GM19463 (cell line): ENCODE data around the gene SNED1.

Experiments used
- ATAC-seq: cut with Tn5 transposase; IDR thresholded peaks from one replicate; pipeline ENCODE4 v1.9.1; 2021; ENCODE audit warnings: mild to moderate bottlenecking, moderate library complexity; ENCODE audit not compliant: unreplicated experiment

Gene SNED1

DNA sequence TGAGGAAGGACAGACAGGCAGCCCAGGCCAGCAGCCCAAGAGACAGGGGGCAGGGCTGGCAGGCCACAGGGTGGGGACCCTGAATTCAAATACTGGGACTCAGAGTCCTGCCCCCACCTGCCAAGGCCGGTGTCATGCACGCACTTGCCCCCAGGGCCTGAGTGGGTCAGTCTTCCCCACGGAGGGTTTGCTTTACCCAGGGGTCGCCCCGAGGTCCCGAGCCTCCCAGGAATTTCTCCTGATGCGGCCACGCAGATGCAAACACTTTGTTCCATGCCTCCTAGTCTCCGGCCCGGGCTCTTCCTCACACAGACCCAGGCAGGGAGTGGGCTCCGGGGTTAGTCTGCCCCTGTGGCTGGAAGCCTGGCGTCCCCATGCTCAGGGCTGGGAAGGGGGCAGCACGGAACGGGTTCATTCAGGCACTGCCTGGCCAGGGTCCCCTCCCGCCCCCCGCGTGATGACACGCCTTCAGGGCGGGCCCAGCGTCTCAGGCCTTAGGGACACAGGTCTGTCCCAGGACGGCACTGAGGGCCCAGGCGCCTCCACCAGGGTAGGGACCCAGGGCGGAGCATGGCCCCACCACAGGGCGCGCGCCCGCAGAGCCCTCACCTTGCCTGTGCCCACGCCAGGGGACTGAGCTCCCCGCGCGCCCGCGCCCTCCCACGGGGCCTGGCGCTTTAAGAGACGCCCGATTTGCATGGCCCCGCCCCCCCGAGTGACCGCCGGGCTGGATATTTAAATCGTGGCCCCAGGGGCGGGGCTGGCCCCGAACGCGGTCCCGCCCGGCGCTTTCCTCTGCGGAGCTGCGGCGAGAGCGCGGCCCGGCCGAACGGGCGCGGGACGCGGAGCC is at the start of gene SNED1:
TSS of gene SNED1 (plus strand) at position 763 of the 850 bp plus-strand sequence. CDS start 220 bp downstream, outside the sequence.
- no peak for ATAC-seq

DNA sequence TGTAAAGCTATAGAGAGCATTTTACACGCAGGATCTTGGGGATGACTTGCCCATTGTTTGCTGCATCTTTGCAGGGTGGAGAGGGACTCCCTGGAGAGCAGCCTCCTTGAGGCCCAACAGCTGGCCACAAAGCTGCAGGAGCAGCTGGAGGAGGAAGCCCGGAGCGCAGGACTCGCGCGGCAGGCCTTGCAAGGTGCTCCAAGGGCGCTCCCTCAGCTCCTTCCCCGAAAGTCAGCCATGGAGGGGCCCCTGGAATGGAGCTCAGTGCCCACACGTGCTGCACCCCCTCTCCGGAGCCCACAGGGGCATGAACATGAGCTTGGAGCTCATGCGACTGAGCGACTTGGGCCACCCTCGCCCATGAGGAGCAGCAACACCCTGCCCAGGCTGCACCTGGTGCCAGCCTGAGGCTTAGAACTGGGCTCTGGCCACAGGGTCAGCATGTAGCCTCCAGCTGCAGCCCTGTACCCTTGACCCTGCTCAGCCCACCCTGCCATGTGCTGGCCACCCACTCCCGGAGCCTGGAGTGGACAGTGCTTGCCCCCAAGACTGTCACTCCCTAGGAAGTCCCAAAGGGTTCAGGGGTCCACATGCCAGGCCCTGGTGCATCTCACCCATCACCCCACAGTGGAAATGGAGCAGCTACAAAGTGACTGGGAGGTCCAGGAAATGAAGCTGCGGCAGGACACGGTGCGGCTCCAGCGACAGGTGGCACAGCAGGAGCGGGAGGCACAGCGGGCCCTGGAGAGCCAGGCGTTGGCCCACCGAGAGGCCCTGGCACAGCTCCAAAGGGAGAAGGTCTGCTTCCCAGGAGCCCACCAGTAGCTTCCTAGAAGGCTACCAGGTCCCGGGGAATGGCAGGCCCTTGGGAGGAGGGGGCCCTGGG is 49.3 kb upstream of the SNED1 start:
- no peak for ATAC-seq

DNA sequence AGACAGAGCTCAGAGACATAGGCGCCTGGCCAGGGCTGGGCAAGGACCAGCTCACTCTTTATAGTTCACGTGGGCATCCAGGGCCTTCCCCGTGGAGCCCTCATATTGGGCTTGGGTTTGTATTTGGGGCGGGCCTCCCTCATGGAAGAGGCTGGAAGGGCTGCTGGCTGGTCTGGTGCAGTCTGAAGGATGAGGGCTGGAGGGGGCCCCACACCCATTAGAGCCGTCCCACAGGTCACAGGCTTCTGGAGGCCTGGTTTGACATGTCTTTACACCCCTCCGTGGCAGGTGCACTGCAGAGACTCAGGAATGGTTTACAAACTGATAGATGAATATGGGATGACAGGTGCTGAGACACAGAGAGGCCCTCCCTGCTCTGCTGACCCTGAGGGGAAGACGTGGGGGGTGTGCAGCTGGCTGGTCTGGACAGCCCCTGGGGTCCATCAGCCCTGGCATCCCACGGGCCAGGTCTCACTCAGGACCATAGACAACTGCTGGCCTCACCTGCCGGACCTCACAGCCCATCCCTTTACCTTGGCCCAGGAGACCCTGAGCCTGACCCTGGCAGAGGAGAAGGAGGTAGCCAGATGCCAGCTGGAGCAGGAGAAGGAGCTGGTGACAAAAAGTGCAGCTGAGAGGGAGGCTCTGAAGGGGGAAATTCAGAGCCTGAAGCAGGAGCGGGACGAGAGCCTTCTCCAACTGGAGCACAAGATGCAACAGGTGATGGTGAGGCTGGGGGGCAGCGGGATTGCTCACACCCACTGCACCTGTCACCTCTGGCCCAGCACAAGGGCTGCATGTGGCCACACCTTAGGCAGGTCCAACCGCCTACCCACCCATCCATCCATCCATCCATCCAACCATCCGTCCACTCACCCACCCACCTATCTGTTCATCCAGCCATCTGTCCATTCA is 48.4 kb upstream of the SNED1 start:
- ATAC-seq, result no peak

DNA sequence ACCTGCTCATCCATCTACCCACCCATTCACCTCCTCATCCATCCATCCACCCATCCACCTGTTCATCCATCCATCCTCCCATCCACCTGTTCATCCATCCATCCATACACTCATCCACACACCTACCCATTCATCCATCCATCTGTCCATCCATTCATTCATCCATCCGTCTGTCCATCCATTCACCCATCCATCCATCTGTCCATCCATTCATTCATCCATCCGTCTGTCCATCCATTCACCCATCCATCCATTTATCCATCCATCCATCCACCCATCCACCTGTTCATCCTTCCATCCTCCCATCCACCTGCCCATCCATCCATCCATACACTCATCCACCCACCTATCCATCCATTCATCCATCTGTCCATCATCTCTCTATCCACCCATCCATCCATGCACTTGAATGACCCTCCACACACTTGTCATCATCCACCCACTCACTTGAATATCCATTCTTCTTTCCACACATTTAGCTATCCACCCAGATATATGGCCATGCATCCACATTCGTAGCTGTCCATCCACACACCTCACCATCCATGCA is 47.3 kb upstream of the SNED1 start:
- no peak for ATAC-seq

DNA sequence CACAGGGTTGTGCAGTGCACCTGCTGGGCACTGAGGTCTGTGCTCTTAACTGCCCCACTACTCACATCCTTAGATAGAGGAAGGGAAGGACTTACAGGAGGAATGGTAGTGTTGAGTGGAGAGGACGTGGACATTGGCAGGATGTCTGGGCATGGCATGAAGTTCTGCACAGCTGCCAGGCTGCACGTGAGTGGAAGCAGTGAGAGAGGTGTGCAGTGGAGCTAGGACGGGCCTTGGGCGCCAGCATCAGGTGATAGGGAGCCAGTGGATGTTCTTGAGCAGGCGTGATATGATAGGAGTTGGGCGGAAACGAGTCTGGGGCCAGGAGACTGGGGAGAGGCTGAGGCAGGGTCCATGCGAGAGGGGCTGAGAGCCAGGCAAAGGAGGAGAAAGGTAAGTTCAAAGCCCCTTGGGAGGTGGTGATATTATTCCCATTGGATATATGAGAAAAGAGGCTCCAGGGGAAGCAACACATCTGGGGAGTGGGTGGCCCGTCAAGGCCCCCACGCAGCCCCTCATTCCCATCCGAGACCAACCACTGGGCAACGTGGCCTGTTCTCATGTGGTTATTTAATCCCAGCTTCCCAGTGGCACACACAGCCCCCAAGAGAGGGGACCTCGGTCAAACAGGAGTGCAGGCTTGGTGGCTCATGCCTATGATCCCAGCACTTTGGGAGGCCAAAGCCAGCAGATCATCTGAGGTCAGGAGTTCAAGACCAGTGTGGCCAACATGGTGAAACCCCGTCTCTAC is 45.7 kb upstream of the SNED1 start:
- no peak for ATAC-seq

DNA sequence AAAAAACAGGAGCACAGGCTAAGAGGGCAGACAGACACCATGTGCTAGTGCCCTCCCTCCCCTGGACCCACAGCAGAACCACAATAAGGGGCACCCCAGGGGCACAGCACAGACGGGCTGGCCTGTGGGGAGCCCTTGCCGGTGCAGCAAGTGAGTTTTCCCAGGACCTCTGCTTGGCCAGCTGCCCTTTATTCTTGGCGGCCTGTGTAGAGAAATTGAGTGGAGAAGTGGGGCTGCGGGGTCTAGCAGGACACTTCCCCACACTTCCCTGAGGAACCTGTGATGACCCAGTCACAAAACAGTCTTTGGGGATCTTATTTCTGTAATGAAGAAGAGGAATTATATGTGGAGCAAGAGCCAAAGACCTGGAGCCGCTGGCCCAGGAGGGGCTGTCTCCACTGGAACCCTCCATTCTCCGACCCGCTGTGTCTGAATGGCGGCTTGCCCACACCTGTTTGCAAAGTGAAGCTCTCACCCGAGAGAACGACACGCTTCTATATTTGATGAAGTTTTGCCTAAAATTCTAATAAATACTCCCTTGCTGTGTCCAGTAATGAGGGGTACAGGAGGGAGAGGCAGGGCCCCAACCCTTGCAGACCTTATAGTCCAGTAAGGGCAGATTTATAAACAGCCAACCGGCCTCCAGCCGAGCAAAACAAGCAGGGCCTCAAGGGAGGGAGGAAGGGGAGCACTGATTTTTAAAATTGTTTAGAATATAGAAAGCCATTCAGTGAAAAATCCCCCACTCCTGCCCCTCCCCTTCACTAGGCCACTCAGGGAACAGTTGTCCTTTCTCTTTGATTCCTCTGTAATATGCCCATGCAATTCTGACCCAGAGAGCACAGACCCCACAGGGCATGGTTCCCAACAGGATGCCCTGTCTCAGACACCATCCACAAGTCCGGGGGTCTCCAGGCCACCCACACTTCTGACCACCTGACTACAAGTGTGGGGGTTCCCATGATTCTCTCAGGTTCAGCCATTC is 44.7 kb upstream of the SNED1 start:
- ATAC-seq, result no peak

DNA sequence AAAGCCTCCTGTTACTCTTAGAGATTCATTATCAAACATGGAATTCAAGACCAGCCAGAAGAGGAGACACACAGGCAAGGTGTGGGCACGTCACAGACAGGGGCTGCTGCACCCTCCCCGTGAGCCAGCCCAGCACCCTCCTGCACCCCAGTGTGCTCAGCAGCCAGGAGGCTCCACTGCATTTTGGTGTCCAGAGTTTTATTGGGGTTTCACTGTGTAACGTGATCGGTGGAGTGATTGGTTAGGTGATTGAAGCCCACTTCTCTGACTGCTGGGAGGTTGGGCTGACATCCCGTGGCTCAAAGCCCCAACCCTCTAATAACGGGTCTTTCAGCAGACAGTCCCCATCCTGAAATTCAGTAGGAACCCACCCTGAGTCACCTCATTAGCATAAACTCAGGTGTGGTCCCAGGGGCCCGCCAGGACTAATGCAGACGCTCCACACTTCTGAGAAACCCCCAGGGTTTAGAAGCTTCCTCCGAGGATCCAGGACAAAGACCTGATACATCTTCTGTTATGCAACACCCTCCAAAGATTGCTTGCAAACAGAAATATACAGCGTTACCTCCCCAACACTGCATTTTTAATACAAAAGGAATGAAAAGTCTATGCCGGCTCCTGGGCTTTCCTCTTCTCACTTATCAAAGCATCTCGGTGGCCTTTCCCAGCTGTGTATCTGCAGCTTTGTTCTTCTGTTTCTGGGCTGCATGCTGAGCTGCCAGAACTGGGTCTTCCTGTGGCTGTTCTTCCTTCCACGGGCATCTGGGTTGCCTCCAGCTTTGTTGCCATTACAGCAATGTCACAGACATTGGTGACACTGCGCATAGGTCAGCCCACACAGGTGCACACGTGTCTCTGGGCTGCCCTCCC is 43.7 kb upstream of the SNED1 start:
- ATAC-seq, result no peak

DNA sequence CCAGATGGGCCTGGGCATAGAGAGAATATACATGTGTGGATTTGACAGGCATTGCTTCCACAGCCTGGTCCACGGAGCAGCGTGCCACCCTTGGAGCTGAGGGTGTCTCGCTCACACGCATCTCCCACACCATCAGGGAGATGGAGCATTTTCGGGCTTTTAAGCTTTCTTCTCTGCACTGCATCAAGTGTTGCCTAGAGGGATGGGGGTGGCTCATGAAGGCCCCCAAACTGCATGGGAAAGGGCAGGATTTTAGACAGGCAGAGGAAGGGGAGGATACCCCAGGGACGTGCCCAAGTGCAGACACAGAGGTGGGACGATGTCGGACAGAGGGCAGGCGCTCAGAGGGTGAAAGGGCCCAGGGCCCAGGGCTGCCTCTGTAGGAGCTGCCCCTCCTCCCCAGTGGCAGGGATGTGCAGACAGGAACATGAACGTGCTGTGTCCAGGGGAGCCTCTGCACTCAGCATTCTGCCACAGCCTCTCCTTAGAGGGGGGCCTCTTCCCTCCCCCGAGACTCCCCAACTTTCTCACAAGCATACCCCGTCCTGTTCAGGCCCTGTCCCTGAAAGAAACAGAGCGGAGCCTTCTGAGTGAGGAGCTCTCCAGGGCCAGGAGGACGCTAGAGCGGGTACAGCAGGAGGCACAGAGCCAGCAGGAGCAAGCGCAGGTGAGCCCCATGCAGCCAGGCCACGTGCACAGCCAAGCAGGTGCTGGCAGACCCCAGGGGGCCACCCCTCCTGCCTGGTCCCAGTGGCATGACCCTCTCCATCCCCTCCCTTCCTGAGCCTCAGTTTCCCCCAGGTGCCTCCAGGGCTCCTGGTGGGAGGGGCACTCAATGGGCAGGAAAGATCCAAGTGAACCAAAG is 42.9 kb upstream of the SNED1 start:
- ATAC-seq, result no peak

DNA sequence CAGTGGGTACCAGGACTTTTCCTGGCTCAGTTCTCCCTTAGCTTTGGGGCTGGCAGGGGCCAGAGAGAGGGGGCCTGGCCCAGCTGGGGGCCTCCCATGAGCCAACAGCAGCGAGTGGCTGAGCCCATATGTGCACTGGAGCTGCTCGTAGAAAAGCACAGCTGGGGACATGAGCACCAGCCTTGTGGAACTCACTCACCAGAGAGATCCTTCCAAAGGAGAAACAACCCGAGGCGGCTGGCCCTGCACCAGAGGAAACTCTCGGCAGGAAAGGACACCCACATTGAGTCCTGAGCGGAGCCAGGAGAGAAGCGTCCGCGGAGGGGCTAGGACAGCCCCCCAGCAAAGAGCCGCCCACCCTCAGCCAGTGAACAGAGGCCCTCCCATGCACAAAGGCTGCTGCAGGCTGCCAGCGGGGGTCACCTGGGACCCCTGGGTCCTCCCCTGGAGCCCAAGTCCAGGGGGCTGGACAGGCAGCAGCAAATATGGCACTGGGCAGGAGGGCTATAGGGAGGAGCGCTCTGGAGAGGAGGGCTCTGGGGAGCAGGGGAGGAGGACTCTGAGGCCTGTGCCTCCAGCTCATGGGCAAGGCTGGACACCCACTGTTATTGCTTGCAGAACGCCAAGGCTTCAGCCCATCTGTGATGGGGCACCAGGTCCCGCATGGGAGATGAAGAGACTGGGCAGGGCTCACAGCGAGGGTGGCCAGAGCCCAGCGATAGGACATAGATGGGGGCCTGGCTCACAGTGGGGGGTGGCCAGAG is 42.1 kb upstream of the SNED1 start:
- ATAC-seq, result no peak

DNA sequence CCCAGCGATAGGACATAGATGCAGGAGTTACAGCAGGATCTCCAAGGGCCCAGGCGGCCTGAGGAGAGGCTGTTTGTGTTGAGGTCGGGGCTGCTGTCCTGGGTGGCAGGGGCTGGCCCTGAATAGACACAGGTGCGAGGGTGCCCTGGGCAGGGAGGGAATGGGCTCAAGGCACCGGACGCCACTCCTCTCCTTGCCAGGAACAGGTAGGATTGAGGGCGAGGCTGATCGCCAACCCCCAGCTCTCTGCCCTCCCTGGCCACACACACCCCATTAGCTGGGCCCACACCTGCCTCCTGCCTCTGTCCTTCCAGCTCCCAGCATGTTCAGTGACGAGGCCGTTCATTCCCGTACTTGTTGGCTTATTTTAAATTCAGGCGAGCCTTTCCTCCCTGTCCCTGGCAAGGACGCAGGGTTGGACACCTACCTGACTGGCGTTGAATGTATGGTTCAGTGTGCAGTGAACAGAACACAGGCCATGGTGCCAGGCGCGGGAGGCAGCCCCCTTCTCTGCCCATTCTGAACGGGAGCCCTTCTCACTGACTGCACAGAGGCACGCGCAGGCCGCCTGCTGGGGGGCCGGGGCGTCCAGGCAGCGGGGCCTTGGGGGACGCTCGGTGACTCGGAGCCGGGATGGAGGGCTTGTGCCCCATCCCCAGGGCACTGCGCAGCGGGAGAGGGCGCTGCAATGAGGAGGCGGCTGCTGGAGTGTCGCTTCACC is 41.3 kb upstream of the SNED1 start:
- ATAC-seq, result no peak

DNA sequence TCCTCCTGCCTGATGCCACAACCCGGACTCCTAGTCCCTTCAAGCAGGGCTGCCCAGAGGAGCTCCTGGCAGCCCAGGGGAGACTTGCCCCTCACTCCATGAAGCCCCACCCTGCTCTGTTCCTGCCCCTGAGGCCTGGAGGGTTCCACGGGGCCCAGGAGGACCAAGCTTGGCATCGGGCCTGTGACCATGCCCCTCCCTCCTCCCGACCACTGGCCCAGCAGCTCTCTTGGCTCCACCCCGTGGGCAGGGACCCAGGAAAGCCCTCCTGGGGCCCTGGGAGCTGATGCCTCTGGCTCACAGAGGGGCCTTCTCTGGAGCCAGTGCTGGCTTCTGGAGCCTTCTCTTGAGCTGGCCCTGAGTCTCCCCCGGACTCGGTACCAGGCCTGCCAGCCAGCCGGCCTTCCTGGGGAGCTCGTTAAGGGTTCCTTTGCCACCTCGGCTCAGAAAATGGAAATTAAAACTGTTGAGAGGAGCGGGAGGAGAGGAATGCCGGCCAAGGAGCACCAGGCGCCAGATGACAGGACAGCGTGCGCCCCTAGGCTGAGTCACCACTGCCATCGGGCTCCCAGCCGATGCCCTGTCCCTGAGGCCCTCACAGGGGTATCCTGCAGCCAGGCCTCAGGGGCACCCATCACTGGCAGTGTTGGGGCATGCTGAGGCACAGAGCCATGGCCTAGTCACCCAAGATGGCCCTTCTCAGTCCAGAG is 40.6 kb upstream of the SNED1 start:
- ATAC-seq, result no peak

DNA sequence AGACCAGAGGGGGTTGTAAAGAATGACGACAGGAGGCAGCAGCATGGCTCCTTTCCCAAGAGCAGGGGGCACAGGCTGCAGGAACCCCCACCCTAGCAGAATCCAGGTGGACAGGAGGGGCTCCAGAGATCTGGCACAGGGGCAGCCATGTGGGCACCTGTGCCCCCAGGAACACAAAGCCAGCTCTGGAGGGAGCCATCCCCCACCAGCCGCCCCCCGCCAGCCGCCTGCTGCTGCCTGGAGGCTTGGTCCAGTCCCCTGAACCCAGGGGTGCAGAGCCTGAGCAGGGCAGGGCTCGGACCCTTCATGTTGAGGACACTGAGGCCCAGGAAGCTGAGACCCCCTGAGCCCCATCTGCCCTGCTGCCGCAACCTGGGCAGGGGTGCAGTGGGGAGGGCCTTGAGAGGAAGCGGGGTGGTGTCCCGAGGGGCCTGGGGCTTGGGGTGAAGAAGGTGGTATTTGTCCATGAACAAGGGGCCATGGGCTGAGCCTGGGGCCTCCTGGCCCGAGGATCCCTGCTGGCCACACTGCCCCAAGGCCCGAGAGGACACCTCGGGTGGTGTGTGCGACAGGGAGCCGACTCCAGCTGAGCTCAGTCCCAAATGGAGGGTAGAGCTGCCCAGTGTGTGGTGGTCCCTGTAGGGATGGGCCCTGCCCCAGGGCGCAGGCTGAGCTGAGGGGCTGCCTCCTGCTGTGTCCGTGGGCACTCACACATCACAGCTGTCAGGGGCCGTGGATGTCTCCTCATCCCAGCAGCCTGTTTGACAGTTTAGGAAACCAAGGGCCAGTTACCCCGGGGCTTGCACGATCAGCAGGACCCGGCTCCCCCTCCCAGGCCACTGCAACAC is 39.8 kb upstream of the SNED1 start:
- no peak for ATAC-seq

DNA sequence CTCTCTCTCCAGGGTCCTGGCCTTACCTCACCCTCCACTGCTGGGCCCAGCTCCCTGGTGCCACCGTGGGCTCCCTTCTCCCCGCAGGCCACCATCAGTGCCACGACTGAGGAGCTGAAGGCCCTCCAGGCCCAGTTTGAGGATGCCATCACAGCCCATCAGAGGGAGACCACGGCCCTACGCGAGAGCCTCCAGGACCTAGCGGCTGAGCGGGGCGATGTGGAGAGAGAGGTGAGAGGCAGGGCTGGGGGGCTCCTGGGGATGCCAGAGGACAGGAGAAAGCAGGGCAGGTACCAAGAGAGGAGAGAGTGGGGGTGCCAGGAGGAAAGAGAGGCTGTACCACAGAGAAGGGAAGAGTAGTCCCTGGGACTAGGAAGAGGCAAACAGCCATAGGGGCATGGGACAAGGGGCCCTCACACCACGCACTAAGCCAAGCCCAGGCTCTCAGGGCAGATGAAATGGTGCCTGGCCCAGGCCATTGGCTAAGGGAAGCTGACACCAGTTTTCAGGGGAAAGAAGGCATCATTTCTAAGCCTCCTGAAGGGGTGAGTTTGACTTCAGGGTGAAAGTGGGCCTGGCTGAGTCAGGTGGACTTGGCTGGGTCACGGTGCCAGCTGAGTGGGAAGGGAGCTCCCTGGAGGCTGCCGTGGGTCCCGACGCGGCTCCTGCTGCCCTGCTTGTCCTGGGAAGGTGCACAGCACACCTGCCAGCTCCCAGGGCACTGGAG is 39.0 kb upstream of the SNED1 start:
- no peak for ATAC-seq
